ENCODE results near the gene CCT4.
"Not testable (repeated sequence)": the region's sequence is repeated elsewhere in the genome, so short reads cannot be mapped to it uniquely, and the experiment has no call there.

Gene CCT4

GRCh38 chr2:61888267-61889055, at the start of gene CCT4:
Gene CCT4 (minus strand): TSS chr2:61888656. CDS start chr2:61888507, 149 bp downstream.
- DNase-seq, result peak; percentile 89

- no peak for DNase-seq
Measured at GRCh38 chr2:61937886-61938285, 49.4 kb upstream of the CCT4 start.

- no peak for DNase-seq
Measured at GRCh38 chr2:61937098-61937497, 48.6 kb upstream of the CCT4 start.

GRCh38 chr2:61928826-61929461, 40.5 kb upstream of the CCT4 start:
- DNase-seq, result no peak

- no peak for DNase-seq
Measured at GRCh38 chr2:61926531-61927477, 38.3 kb upstream of the CCT4 start.

- no peak for DNase-seq
Measured at GRCh38 chr2:61924895-61925663, 36.6 kb upstream of the CCT4 start.

GRCh38 chr2:61922714-61923113, 34.3 kb upstream of the CCT4 start:
- no peak for DNase-seq

GRCh38 chr2:61920548-61920947, 32.1 kb upstream of the CCT4 start:
- no peak for DNase-seq

- not testable (repeated sequence) for DNase-seq
Measured at GRCh38 chr2:61914794-61915193, 26.3 kb upstream of the CCT4 start.

- DNase-seq, result no peak
Measured at GRCh38 chr2:61911510-61911909, 23.1 kb upstream of the CCT4 start.

- DNase-seq, result no peak
Measured at GRCh38 chr2:61910603-61911002, 22.1 kb upstream of the CCT4 start.

- DNase-seq, result no peak
Measured at GRCh38 chr2:61909116-61909515, 20.7 kb upstream of the CCT4 start.

GRCh38 chr2:61906186-61906470, 17.7 kb upstream of the CCT4 start:
- no peak for DNase-seq

- DNase-seq, result peak; percentile 82
Measured at GRCh38 chr2:61905372-61906185, 17.1 kb upstream of the CCT4 start, which contains the start of gene COMMD1. Gene COMMD1 (plus strand): TSS chr2:61905674. CDS start chr2:61905679, 5 bp downstream.

- DNase-seq, result no peak
Measured at GRCh38 chr2:61900281-61900680, 11.8 kb upstream of the CCT4 start.

GRCh38 chr2:61898810-61899209, 10.4 kb upstream of the CCT4 start:
- peak; percentile 24 for DNase-seq

- peak; percentile 17 for DNase-seq
Measured at GRCh38 chr2:61887717-61888266, 664 bp downstream of the CCT4 start.

GRCh38 chr2:61885896-61886603, 2.4 kb downstream of the CCT4 start:
- no peak for DNase-seq

GRCh38 chr2:61882850-61883249, 5.6 kb downstream of the CCT4 start:
- DNase-seq, result no peak

GRCh38 chr2:61879351-61879750, 9.1 kb downstream of the CCT4 start:
- not testable (repeated sequence) for DNase-seq

GRCh38 chr2:61878761-61879160, 9.7 kb downstream of the CCT4 start:
- no peak for DNase-seq
